Measurements from ENCODE around the gene CSTB. TPM values are rescaled to one million over a fixed set of nuclear protein-coding genes. Genes with fewer than 3 reads are reported as not detected.

The CSTB gene
- total RNA-seq, 2 experiments from 2014 or later: 40.1 to 42.3 TPM

- H3K4me3 Mint-ChIP-seq: no peak overlapping the region
- no peak overlapping the region for H3K27ac Mint-ChIP-seq
- H3K27me3 Mint-ChIP-seq: no peaks in the 10 kb centered on the region
- ChIA-PET POLR2A (no interaction called here), CTCF (interaction anchor here (1.0 kb wide), 1 partner anchor 41 kb away, joined by 3 read pairs; no protein-coding TSS in a partner anchor)
- peaks cover 12% of the 10 kb centered on the region for H3K36me3 Mint-ChIP-seq
- no peak for DNase-seq
- H3K9me3 Mint-ChIP-seq: no peaks in the 10 kb centered on the region
- peaks cover 5% of the 10 kb centered on the region for H3K4me1 Mint-ChIP-seq (ENCODE audit: low read depth)
- intact Hi-C loops (cut with micrococcal nuclease): no loop called here
Measured at GRCh38 chr21:43769325-43769958, 6.7 kb downstream of the CSTB start.

GRCh38 chr21:43768868-43769167 is 7.3 kb downstream of the CSTB start:
- H3K27ac Mint-ChIP-seq: no peak overlapping the region
- peaks cover 9% of the 10 kb centered on the region for H3K36me3 Mint-ChIP-seq
- intact Hi-C loops (cut with micrococcal nuclease): no loop called here
- ChIA-PET CTCF (interaction anchor here (1.0 kb wide), 1 partner anchor 42 kb away, joined by 3 read pairs; no protein-coding TSS in a partner anchor), POLR2A (no interaction called here)
- peaks cover 2% of the 10 kb centered on the region for H3K4me1 Mint-ChIP-seq (ENCODE audit: low read depth)
- H3K9me3 Mint-ChIP-seq: no peaks in the 10 kb centered on the region
- H3K4me3 Mint-ChIP-seq: no peak overlapping the region
- no peaks in the 10 kb centered on the region for H3K27me3 Mint-ChIP-seq
- no peak for DNase-seq

- Mint-ChIP-seq H3K36me3 (peaks cover 5% of the 10 kb centered on the region), H3K4me1 (ENCODE audit: low read depth) (peaks cover 2% of the 10 kb centered on the region), H3K9me3 (no peaks in the 10 kb centered on the region), H3K4me3 (no peak overlapping the region), H3K27ac (no peak overlapping the region), H3K27me3 (no peaks in the 10 kb centered on the region)
- intact Hi-C loops (cut with micrococcal nuclease): no loop called here
- POLR2A ChIA-PET: no interaction called here
- DNase-seq: no peak
- CTCF ChIA-PET: interaction anchor here (1.0 kb wide), 1 partner anchor 43 kb away, joined by 3 read pairs; no protein-coding TSS in a partner anchor
Measured at GRCh38 chr21:43767984-43768867, 7.9 kb downstream of the CSTB start.

GRCh38 chr21:43767498-43767983 is 8.6 kb downstream of the CSTB start:
- no peaks in the 10 kb centered on the region for H3K27me3 Mint-ChIP-seq
- CTCF ChIA-PET: no interaction called here
- H3K36me3 Mint-ChIP-seq: peaks cover 3% of the 10 kb centered on the region
- DNase-seq: no peak
- POLR2A ChIA-PET: no interaction called here
- peaks cover 2% of the 10 kb centered on the region for H3K4me1 Mint-ChIP-seq (ENCODE audit: low read depth)
- intact Hi-C loops (cut with micrococcal nuclease): no loop called here
- no peak overlapping the region for H3K27ac Mint-ChIP-seq
- H3K9me3 Mint-ChIP-seq: no peaks in the 10 kb centered on the region
- H3K4me3 Mint-ChIP-seq: no peak overlapping the region

- Mint-ChIP-seq H3K4me3 (no peak overlapping the region), H3K27me3 (no peaks in the 10 kb centered on the region), H3K9me3 (no peaks in the 10 kb centered on the region), H3K36me3 (peaks cover 3% of the 10 kb centered on the region), H3K27ac (no peak overlapping the region), H3K4me1 (ENCODE audit: low read depth) (peaks cover 2% of the 10 kb centered on the region)
- CTCF ChIA-PET: interaction anchor here (0.9 kb wide), 1 partner anchor 171 kb away, joined by 3 read pairs; no protein-coding TSS in a partner anchor
- POLR2A ChIA-PET: no interaction called here
- DNase-seq: no peak
- intact Hi-C loops (cut with micrococcal nuclease): no loop called here
Measured at GRCh38 chr21:43766734-43767497, 9.2 kb downstream of the CSTB start.

GRCh38 chr21:43764576-43765495 is 11.3 kb downstream of the CSTB start:
- DNase-seq: no peak
- intact Hi-C loops (cut with micrococcal nuclease): no loop called here
- no peak overlapping the region for H3K27ac Mint-ChIP-seq
- peaks cover 3% of the 10 kb centered on the region for H3K36me3 Mint-ChIP-seq
- H3K4me3 Mint-ChIP-seq: no peak overlapping the region
- no peaks in the 10 kb centered on the region for H3K9me3 Mint-ChIP-seq
- ChIA-PET POLR2A (no interaction called here), CTCF (no interaction called here)
- no peaks in the 10 kb centered on the region for H3K27me3 Mint-ChIP-seq
- H3K4me1 Mint-ChIP-seq (ENCODE audit: low read depth): no peaks in the 10 kb centered on the region

GRCh38 chr21:43763901-43764523 is 12.1 kb downstream of the CSTB start:
- H3K9me3 Mint-ChIP-seq: no peaks in the 10 kb centered on the region
- ChIA-PET POLR2A (no interaction called here), CTCF (no interaction called here)
- no peaks in the 10 kb centered on the region for H3K4me1 Mint-ChIP-seq (ENCODE audit: low read depth)
- no peak overlapping the region for H3K27ac Mint-ChIP-seq
- peaks cover 3% of the 10 kb centered on the region for H3K36me3 Mint-ChIP-seq
- DNase-seq: no peak
- no peaks in the 10 kb centered on the region for H3K27me3 Mint-ChIP-seq
- intact Hi-C loops (cut with micrococcal nuclease): no loop called here
- H3K4me3 Mint-ChIP-seq: no peak overlapping the region

GRCh38 chr21:43762303-43763128 is 13.6 kb downstream of the CSTB start:
- H3K27ac Mint-ChIP-seq: no peak overlapping the region

GRCh38 chr21:43761886-43762285 is 14.2 kb downstream of the CSTB start:
- no peaks in the 10 kb centered on the region for H3K4me1 Mint-ChIP-seq (ENCODE audit: low read depth)
- H3K9me3 Mint-ChIP-seq: no peaks in the 10 kb centered on the region
- ChIA-PET POLR2A (interaction anchor here (1.0 kb wide), 1 partner anchor 9 kb away, joined by 3 read pairs; no protein-coding TSS in a partner anchor), CTCF (no interaction called here)
- no peak for DNase-seq
- H3K27me3 Mint-ChIP-seq: no peaks in the 10 kb centered on the region
- intact Hi-C loops (cut with micrococcal nuclease): no loop called here
- H3K4me3 Mint-ChIP-seq: no peak overlapping the region
- H3K27ac Mint-ChIP-seq: no peak overlapping the region
- peaks cover 3% of the 10 kb centered on the region for H3K36me3 Mint-ChIP-seq

More at GRCh38 chr21:43762303-43763128, 13.6 kb downstream of the CSTB start:
- Mint-ChIP-seq H3K9me3 (no peaks in the 10 kb centered on the region), H3K27me3 (no peaks in the 10 kb centered on the region), H3K4me3 (no peak overlapping the region), H3K4me1 (ENCODE audit: low read depth) (no peaks in the 10 kb centered on the region), H3K36me3 (peaks cover 3% of the 10 kb centered on the region)
- ChIA-PET POLR2A (interaction anchor here (1.0 kb wide), 1 partner anchor 9 kb away, joined by 3 read pairs; no protein-coding TSS in a partner anchor), CTCF (no interaction called here)
- no peak for DNase-seq
- intact Hi-C loops (cut with micrococcal nuclease): no loop called here

GRCh38 chr21:43760391-43760958 is 15.6 kb downstream of the CSTB start:
- no peaks in the 10 kb centered on the region for H3K27me3 Mint-ChIP-seq
- no peak for DNase-seq
- H3K4me1 Mint-ChIP-seq (ENCODE audit: low read depth): no peaks in the 10 kb centered on the region
- H3K36me3 Mint-ChIP-seq: peaks cover 10% of the 10 kb centered on the region
- POLR2A ChIA-PET: no interaction called here
- no peaks in the 10 kb centered on the region for H3K9me3 Mint-ChIP-seq
- intact Hi-C loops (cut with micrococcal nuclease): no loop called here
- CTCF ChIA-PET: no interaction called here
- H3K4me3 Mint-ChIP-seq: no peak overlapping the region
- H3K27ac Mint-ChIP-seq: no peak overlapping the region
